ENCODE data around the gene SLC25A4.
A peak's percentile ranks its signal among the peaks of the same experiment; 100 is the strongest.

SLC25A4 gene

DNA sequence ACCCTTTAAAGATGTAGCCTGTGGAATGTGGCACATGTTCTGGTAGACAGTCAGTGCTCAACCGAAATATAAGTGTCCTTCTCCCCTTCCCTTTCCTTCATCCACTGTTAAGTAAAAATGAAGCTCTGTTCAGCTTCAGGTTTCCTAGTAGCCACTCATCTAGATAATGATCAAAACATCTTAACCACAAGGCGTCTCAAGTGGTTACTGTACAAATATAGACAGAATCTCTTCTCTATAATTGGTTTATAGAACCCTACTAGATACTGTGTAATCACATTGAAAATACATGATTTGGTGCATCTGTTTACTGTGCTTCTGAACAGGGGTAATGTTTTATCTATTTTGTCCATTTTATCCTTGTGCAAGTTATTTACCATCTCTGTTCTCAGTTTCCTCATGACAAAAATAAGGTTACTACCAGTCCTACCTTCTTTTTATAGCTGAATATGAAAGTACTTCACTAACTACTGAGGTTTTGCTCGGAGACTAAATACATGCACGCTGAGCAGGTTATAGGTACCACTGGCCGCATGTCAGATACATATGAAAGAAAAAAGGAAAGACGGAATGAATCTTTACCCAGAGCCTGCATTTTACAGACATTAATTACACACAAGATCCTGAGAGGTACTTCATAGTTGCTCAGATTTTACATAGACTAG is 20.3 kb upstream of the SLC25A4 start:
- no peak for FAIRE-seq

- FAIRE-seq: no peak
These were observed 19.1 kb upstream of the SLC25A4 start for GRCh38 chr4:185124006-185124405.

- no peak for FAIRE-seq
These were observed 15.8 kb upstream of the SLC25A4 start for GRCh38 chr4:185127021-185127925.

- no peak for FAIRE-seq
These were observed 14.6 kb upstream of the SLC25A4 start for GRCh38 chr4:185128272-185129119.

- FAIRE-seq: peak; percentile 90
These were observed 8.7 kb upstream of the SLC25A4 start for GRCh38 chr4:185134307-185134869.

GRCh38 chr4:185137233-185137925 is 5.7 kb upstream of the SLC25A4 start:
- FAIRE-seq: no peak

DNA sequence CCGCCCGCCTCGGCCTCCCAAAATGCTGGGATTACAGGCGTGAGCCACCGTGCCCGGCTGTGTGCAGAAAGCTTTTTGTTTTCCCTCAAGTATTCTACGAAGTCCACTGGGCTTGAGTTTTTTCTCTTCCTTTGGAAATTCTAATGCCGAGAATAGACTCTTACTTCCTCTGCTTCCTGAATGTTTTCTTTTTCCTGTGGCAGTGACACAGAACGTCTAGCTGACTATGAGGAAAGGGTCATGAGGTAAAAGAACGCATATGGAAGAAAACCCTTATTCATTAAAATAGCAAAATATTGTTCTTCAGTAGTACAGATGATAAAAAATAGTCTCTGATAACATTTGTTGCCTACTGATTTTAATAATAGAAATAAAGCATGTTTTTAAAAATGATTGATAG is 4.9 kb upstream of the SLC25A4 start:
- FAIRE-seq: no peak

GRCh38 chr4:185139736-185140135 is 3.3 kb upstream of the SLC25A4 start:
- no peak for FAIRE-seq

- FAIRE-seq: no peak
These were observed 1.3 kb upstream of the SLC25A4 start for GRCh38 chr4:185141777-185142176.

- FAIRE-seq: no peak
These were observed 528 bp upstream of the SLC25A4 start for GRCh38 chr4:185142564-185142911.

DNA sequence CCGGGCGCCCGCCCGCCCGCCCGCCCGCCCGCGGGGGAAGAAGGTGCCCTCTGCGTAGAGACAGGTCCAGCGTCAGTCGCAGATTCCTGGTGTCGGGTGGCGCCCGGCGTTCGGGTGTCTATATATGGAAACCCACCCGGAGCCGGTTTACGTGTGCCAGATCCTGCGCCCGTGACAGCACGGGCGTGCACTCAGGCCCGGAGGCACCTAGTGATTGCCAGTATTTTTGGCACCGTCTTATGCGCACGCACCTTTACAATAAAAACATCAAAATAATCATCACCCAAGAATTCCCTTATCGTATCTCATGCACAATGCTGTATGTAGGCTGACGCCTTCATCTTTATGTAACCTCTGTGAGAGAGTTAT is 519 bp downstream of the SLC25A4 start:
- no peak for FAIRE-seq

- no peak for FAIRE-seq
These were observed 1.7 kb downstream of the SLC25A4 start for GRCh38 chr4:185144601-185145240.

DNA sequence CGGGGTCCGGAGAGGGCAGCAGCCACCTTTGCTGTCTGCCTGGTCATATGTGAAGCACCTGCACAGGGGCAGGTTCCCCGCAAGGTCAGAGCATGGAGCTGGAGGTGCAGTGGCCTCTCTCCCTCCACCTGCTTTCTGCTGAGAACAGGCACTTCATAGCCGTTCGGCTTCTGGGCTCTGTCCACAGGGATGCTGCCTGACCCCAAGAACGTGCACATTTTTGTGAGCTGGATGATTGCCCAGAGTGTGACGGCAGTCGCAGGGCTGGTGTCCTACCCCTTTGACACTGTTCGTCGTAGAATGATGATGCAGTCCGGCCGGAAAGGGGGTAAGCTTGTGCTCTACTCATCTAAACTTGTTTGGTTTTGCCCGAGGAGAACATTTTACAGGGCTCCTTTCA is 2.5 kb downstream of the SLC25A4 start:
- no peak for FAIRE-seq

GRCh38 chr4:185149392-185149791 is 6.3 kb downstream of the SLC25A4 start:
- FAIRE-seq: no peak

DNA sequence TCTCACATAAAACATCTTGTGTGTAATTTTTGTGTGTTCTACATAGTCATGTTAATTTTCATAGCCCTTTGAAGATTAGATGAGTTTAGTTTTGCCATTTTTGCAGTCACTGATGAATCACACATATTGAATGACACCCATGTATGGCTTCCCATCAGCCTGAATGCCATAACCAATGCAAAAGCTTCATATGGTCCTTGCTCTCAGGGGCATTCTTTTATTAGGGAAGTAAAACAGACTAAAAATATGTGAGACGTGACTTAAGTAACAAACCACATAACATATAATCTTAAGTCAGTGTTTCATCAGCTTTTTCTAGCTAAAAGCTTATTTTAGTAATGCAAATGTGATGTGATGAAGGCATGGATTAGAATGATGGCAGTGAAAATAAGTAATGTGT is 8.2 kb downstream of the SLC25A4 start:
- FAIRE-seq: no peak

DNA sequence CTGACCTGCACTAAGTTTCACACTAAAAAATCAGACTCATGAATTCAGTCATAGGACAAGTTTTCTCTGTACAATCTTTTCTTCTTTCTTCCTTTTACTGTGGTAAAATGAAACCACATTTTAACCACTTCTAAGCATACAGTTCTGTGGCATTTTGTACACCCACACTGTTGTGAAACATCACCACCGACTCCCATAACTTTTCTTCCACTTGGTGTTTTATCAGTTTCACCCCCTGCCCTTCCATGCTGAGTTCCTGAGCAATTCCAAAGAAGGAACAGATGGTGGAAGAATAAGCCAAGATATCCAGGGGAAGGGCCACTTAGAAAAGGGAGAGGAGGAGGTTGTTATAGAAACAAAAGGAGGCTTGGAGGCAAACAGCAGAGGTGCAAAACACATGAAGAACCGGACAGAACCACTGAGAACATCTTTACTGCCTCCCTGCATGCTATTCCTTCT is 22.6 kb downstream of the SLC25A4 start:
- no peak for FAIRE-seq

- no peak for FAIRE-seq
These were observed 24.2 kb downstream of the SLC25A4 start for GRCh38 chr4:185167234-185167633.

DNA sequence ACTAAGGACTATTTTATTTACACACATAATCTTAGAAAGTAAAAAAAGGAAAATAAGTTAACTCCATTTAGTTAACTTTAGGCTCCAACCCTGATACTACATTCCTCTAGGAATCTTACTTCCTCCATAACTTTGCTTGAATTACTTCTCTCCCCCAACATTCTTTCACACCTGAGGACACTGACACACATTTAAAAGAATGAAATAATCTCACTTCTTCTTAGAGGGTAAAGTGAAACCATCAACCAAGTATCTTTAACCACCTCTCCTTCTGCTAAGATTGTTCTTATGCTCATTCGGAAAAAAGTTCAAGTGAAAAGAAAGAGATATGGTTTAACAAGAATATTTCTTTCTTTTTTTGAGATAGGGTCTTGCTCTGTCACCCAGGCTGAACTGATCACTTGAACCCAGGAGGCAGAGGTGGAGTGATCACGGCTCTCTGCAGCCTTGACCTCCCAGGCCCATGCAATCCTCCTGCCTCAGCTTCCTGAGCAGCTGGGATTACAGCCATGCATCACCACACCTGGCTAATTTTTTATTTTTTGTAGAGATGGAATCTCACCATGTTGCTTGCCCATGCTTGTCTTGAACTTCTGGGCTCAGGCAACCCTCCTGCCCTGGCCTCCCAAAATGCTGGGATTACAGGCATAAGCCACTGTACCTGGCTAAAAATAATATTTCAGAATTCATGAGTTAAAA is 28.5 kb downstream of the SLC25A4 start:
- no peak for FAIRE-seq

DNA sequence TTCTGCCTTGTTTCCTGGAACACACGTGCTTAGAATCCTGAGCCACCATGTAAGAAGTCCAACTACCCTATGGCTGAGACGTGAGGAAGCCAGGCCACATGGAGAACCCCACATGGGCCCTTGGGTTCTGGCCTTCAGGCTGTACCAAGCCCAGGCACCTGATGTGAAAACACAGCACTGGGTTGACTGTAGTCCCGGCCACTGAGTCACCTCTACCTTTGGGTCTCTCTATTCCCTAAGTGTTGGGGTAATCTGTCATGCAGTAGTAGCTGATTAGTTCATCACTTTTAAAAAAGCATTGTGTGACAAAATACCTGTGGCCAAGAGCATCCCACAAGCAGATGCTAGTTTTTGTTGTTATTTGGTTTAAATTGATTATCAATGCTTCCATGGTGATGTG is 36.4 kb downstream of the SLC25A4 start:
- no peak for FAIRE-seq

- no peak for FAIRE-seq
These were observed 39.2 kb downstream of the SLC25A4 start for GRCh38 chr4:185182239-185182638.

DNA sequence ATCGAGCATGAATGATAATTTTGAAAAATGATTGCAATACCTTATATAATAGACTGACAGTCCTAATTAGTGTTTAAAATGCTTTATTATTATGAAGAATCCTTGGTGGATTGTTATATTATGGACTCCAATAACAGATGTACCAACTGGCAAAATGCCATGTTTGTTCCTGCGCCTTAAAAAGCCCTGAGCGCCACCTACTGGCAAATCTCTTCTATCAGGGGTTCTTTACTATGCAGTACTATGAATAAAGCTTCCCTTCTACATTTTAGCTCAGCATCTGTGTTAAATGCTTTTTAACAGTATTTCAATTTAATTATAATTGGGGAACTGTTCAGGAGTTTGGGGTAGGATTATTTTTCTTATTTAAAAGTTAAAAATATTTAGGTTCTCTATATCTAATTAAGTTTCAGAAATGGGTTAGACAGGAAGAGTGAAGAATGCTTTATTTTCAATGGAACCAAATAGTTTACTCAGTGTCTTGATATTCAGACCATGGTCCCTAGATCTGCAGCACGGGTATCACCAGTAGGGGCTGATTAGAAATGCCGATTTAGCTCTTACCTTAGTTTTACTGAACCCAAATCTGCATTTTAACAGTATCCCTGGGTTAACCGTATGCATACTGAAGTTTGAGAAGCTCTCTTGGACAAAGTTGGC is 40.7 kb downstream of the SLC25A4 start:
- FAIRE-seq: peak; percentile 94
